Measurements from ENCODE around the gene ATP8A2. TPM values are rescaled to one million over a fixed set of nuclear protein-coding genes. Genes with fewer than 3 reads are reported as not detected.

The ATP8A2 gene
- total and polyA plus RNA-seq, 2 of the 8 experiments (the other 6 are each of a cell fraction or from before 2014, with no cell fraction given) = 2.4 to 8.3 TPM

DNA sequence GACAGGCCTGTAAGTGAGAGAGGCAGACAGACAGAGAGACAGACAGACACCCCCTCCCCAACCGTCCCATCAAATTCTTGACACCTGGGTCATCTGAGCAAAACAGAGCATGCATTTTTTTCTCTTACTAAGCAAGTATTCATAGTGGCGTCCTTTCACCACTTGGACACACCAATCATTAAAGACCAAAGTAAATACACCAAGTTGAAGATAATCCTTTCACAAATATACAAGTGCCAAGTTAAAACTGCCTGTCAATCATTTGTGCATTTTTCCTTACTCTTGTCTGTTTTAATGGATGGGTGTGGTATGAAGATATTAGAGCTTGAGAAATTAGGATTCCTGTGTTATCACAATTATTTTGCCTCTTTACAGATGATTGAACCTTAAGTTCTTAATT lies 337.3 kb downstream of the ATP8A2 start (continued):
- no peak for TF ChIP-seq HDAC2 (IDR thresholded peaks at IDR 0.05; ENCODE audit: borderline replicate concordance in 1 of 2, low read depth in 2 of 2, low read length in 2 of 2)
- no peak for TF ChIP-seq NANOG (IDR thresholded peaks at IDR 0.05; ENCODE audit: insufficient read depth, low read depth, low read length, poor library complexity, severe bottlenecking)

Measured in H1 (cell line).